GM19035 (cell line): ENCODE data around the gene CYP4F2.
"Not testable (repeated sequence)": the region's sequence is repeated elsewhere in the genome, so short reads cannot be mapped to it uniquely, and the experiment has no call there.

Experiments
- ATAC-seq: cut with Tn5 transposase; IDR thresholded peaks from one replicate; pipeline ENCODE4 v1.9.1; 2021; ENCODE audit not compliant: unreplicated experiment

Gene CYP4F2

GRCh38 chr19:15897738-15898276, at the start of gene CYP4F2:
CYP4F2 (minus strand) TSS chr19:15898074; CDS start chr19:15897611, 463 bp downstream.
- ATAC-seq = no peak

GRCh38 chr19:15945301-15945700, 47.4 kb upstream of the CYP4F2 start:
- no peak for ATAC-seq

GRCh38 chr19:15944401-15944800, 46.5 kb upstream of the CYP4F2 start:
- no peak for ATAC-seq

- no peak for ATAC-seq
Measured at GRCh38 chr19:15937771-15938170, 39.9 kb upstream of the CYP4F2 start.

GRCh38 chr19:15936950-15937349, 39.1 kb upstream of the CYP4F2 start:
- ATAC-seq = no peak

GRCh38 chr19:15936173-15936572, 38.3 kb upstream of the CYP4F2 start:
- no peak for ATAC-seq

GRCh38 chr19:15935167-15935702, 37.4 kb upstream of the CYP4F2 start:
- no peak for ATAC-seq

- no peak for ATAC-seq
Measured at GRCh38 chr19:15934332-15935078, 36.6 kb upstream of the CYP4F2 start, which contains the start of gene CYP4F11. CYP4F11 (minus strand) TSS chr19:15934529; CDS start chr19:15934408, 121 bp downstream.

- ATAC-seq = not testable (repeated sequence)
Measured at GRCh38 chr19:15933761-15934331, 36.0 kb upstream of the CYP4F2 start.

- ATAC-seq = no peak
Measured at GRCh38 chr19:15928321-15928720, 30.4 kb upstream of the CYP4F2 start.

- ATAC-seq = no peak
Measured at GRCh38 chr19:15926484-15926883, 28.6 kb upstream of the CYP4F2 start.

GRCh38 chr19:15923702-15924101, 25.8 kb upstream of the CYP4F2 start:
- ATAC-seq = no peak

- ATAC-seq = no peak
Measured at GRCh38 chr19:15922021-15922420, 24.1 kb upstream of the CYP4F2 start.

- no peak for ATAC-seq
Measured at GRCh38 chr19:15919243-15919642, 21.4 kb upstream of the CYP4F2 start.

GRCh38 chr19:15915109-15915508, 17.2 kb upstream of the CYP4F2 start:
- ATAC-seq = no peak

- no peak for ATAC-seq
Measured at GRCh38 chr19:15913830-15914229, 16.0 kb upstream of the CYP4F2 start.

- ATAC-seq = no peak
Measured at GRCh38 chr19:15913384-15913783, 15.5 kb upstream of the CYP4F2 start.

- ATAC-seq = no peak
Measured at GRCh38 chr19:15911599-15912235, 13.8 kb upstream of the CYP4F2 start.

- no peak for ATAC-seq
Measured at GRCh38 chr19:15905026-15905425, 7.2 kb upstream of the CYP4F2 start.

GRCh38 chr19:15902898-15903297, 5.0 kb upstream of the CYP4F2 start:
- ATAC-seq = not testable (repeated sequence)

GRCh38 chr19:15902254-15902653, 4.4 kb upstream of the CYP4F2 start:
- no peak for ATAC-seq

GRCh38 chr19:15900504-15900903, 2.6 kb upstream of the CYP4F2 start:
- no peak for ATAC-seq
